Colonic mucosa (tissue), 4 donors: ENCODE measurements around the gene KIAA1614. TPM values are rescaled to one million over a fixed set of nuclear protein-coding genes. Genes with fewer than 3 reads are reported as not detected.

Experiments used
- DNase-seq: peaks from one replicate; pipeline ENCODE4 v3.0.0-alpha.2; 2020
- H3K27ac ChIP-seq: fragments of 200-600 bp; one replicate; pipeline ENCODE4 v1.8.0; 2021
- H3K27me3 ChIP-seq: fragments of 200-600 bp; one replicate; pipeline ENCODE4 v1.8.0; 2021
- H3K36me3 ChIP-seq: fragments of 200-600 bp; one replicate; pipeline ENCODE4 v1.8.0; 2021
- H3K4me1 ChIP-seq: fragments of 200-600 bp; one replicate; pipeline ENCODE4 v1.8.0; 2021; ENCODE audit warnings: mild to moderate bottlenecking
- H3K4me3 ChIP-seq: fragments of 200-600 bp; one replicate; pipeline ENCODE4 v1.8.0; 2021
- H3K9ac ChIP-seq, 2 donors: one replicate each; pipeline ENCODE4 v1.7.0; 2013; ENCODE audit warnings: control low read depth in 2 of 2, low read depth in 2 of 2, low read length in 2 of 2
- H3K9me3 ChIP-seq: fragments of 200-600 bp; one replicate; pipeline ENCODE4 v1.8.0; 2021
- intact Hi-C: fragments of 100-400 bp; cut with DNase I; formaldehyde crosslinking; loops from one replicate; pipeline ENCODE4 v1.14.1; 2022
- total RNA-seq, 2 donors: library from RNA; stranded (reverse); fragmentation: NEBNext Ultra II Directional in 1 of 2; extraction: Animal tissue kit (Norgen Biotek cat#: 25700) in 1 of 2; gene quantifications; one replicate each; pipeline ENCODE4 v1.2.1, GENCODE V29; 2021
- TF ChIP-seq, protein P1 (sequence below): fragments of 200-600 bp; IDR thresholded peaks from one replicate; pipeline ENCODE4 v1.8.0; 2022; ENCODE audit warnings: antibody characterized with exemption, mild to moderate bottlenecking
- donor health status: healthy.
- donor health status: DM: no; HTN: no; CAD: no.
- donor health status: DM: no; HTN: no; CAD: no.

Gene KIAA1614
- total RNA-seq, 2 donors from 2014 or later, result 0.74 to 2.1 TPM

DNA sequence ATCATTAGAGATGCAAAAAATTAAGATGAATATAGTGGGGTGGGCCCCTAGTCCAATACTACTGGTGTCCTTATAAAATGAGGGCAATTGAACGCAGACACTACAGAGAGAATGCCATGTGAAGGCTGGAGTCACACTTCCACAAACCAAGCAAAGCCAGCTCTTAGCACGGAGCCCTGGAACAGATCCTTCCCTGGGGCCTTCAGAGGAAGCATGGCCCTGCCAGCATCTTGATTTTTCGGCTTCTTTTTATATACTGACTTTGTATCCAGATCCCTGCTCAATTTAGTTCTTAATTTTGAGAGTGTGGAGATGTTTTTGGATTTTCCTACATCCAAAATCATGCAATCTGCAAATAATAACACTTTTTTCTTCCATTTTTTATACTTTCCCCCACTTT, 10.2 kb upstream of the KIAA1614 start:
- no peak overlapping the region for H3K4me3 ChIP-seq
- intact Hi-C loops, result no loop called here
- H3K9me3 ChIP-seq, result no peaks in the 10 kb centered on the region
- no peak overlapping the region for H3K9ac ChIP-seq
- no peak overlapping the region for H3K27ac ChIP-seq
- DNase-seq, result no peak
- H3K27me3 ChIP-seq, result no peaks in the 10 kb centered on the region
- no peaks in the 10 kb centered on the region for H3K4me1 ChIP-seq
- TF ChIP-seq, protein P1, sequence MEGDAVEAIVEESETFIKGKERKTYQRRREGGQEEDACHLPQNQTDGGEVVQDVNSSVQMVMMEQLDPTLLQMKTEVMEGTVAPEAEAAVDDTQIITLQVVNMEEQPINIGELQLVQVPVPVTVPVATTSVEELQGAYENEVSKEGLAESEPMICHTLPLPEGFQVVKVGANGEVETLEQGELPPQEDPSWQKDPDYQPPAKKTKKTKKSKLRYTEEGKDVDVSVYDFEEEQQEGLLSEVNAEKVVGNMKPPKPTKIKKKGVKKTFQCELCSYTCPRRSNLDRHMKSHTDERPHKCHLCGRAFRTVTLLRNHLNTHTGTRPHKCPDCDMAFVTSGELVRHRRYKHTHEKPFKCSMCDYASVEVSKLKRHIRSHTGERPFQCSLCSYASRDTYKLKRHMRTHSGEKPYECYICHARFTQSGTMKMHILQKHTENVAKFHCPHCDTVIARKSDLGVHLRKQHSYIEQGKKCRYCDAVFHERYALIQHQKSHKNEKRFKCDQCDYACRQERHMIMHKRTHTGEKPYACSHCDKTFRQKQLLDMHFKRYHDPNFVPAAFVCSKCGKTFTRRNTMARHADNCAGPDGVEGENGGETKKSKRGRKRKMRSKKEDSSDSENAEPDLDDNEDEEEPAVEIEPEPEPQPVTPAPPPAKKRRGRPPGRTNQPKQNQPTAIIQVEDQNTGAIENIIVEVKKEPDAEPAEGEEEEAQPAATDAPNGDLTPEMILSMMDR, result no peak
- H3K36me3 ChIP-seq, result no peaks in the 10 kb centered on the region

GRCh38 chr1:180905927-180906326, 6.8 kb upstream of the KIAA1614 start:
- no peak overlapping the region for H3K27ac ChIP-seq
- H3K9me3 ChIP-seq, result no peaks in the 10 kb centered on the region
- H3K9ac ChIP-seq, result no peak overlapping the region
- TF ChIP-seq, protein P1, result no peak
- intact Hi-C loops, result no loop called here
- no peak for DNase-seq
- H3K4me3 ChIP-seq, result no peak overlapping the region
- H3K27me3 ChIP-seq, result no peaks in the 10 kb centered on the region
- no peaks in the 10 kb centered on the region for H3K4me1 ChIP-seq
- H3K36me3 ChIP-seq, result no peaks in the 10 kb centered on the region

GRCh38 chr1:180906511-180906910, 6.2 kb upstream of the KIAA1614 start:
- Histone ChIP-seq H3K4me1 (no peaks in the 10 kb centered on the region), H3K9me3 (no peaks in the 10 kb centered on the region), H3K36me3 (no peaks in the 10 kb centered on the region), H3K4me3 (no peak overlapping the region), H3K27me3 (no peaks in the 10 kb centered on the region), H3K27ac (no peak overlapping the region), H3K9ac (no peak overlapping the region)
- intact Hi-C loops, result no loop called here
- TF ChIP-seq, protein P1, result no peak
- no peak for DNase-seq

DNA sequence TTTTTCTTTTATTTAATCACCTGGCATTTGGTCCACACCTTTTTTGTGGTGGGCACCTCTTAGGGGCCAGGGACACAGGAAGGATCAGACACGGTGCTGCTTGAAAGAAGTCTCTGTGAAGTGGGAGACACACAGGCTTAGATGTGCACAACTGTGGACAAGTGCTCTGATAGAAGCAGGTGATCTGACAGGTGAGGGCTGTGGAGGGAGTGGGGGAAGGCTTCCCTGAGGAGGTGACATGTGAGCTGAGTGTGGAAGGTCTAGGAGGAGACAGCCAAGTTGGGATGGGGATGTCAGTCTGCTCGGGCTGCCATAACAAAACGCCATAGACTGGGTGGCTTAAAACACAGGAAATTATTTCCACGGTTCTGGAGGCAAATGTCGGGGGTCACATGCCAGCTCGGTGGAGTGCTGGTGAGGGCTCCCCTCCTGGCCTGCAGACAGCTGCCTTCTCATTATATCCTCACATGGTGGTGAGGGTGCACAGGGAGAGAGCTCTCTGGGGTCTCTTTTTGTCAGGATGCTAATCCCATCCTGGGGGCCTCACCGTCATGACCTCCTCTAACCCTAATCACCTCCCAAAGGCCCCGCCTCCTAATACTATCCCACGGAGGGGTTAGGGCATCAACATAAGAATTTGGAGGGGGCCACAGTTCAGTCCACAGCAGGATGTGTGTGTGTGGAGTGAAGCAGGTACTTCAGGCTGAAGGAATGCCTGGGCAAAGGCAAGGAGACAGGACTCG, 5.2 kb upstream of the KIAA1614 start:
- H3K9ac ChIP-seq, result no peak overlapping the region
- intact Hi-C loops, result no loop called here
- no peak overlapping the region for H3K4me3 ChIP-seq
- no peak overlapping the region for H3K27ac ChIP-seq
- no peaks in the 10 kb centered on the region for H3K9me3 ChIP-seq
- no peak for DNase-seq
- no peaks in the 10 kb centered on the region for H3K36me3 ChIP-seq
- TF ChIP-seq, protein P1, result no peak
- peaks cover 2% of the 10 kb centered on the region for H3K27me3 ChIP-seq
- no peaks in the 10 kb centered on the region for H3K4me1 ChIP-seq

- H3K9me3 ChIP-seq, result no peaks in the 10 kb centered on the region
- H3K27ac ChIP-seq, result no peak overlapping the region
- H3K4me1 ChIP-seq, result no peaks in the 10 kb centered on the region
- H3K36me3 ChIP-seq, result no peaks in the 10 kb centered on the region
- intact Hi-C loops, result no loop called here
- peaks cover 9% of the 10 kb centered on the region for H3K27me3 ChIP-seq
- TF ChIP-seq, protein P1, result no peak
- DNase-seq, result no peak
- H3K4me3 ChIP-seq, result no peak overlapping the region
- no peak overlapping the region for H3K9ac ChIP-seq
These were observed 4.5 kb upstream of the KIAA1614 start for GRCh38 chr1:180908074-180908765.
